ENCODE data around the gene GRK3.

- TF ChIP-seq CTCF (IDR thresholded peaks at IDR 0.05) (no peak), POLR2A (IDR thresholded peaks at IDR 0.05) (no peak)
These were observed 136.7 kb downstream of the GRK3 start for GRCh38 chr22:25701056-25701780.
